ENCODE results near the gene WFIKKN1.

Gene WFIKKN1

DNA sequence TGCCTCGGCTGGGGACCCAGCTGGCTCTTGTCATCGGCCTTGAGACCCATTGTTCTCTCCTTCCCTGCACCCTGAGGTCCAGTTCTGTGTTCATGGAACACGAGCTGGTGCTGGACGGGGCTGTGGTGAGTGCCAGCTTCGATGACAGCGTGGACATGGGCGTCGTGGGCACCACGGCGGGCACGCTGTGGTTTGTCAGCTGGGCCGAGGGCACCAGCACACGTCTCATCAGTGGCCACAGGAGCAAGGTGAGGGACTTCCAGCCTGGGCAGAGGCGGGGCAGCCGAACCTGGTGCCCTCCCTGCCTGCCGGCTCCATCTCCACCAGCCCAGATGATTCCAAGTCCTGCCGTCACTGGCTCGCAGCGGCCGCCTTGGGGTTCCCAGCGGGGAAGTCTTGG is 31.8 kb downstream of the WFIKKN1 start:
- no peak for TF ChIP-seq CTCF (IDR thresholded peaks at IDR 0.05; ENCODE audit: insufficient read depth, low read depth, low read length, missing control alignments)
- no peak overlapping the region for H3K4me3 ChIP-seq (ENCODE audit: low read depth, low read length)
- no peak for DNase-seq (ENCODE audit: low read depth)

GRCh38 chr16:666572-666971 is 35.8 kb downstream of the WFIKKN1 start:
- DNase-seq (ENCODE audit: low read depth), result no peak
- TF ChIP-seq CTCF (IDR thresholded peaks at IDR 0.05; ENCODE audit: insufficient read depth, low read depth, low read length, missing control alignments), result no peak

GRCh38 chr16:667113-667779 is 36.5 kb downstream of the WFIKKN1 start:
- no peak for TF ChIP-seq CTCF (IDR thresholded peaks at IDR 0.05; ENCODE audit: insufficient read depth, low read depth, low read length, missing control alignments)

More at GRCh38 chr16:666572-666971, 35.8 kb downstream of the WFIKKN1 start:
- no peak overlapping the region for H3K4me3 ChIP-seq (ENCODE audit: low read depth, low read length)

GRCh38 chr16:667780-668518 is 37.2 kb downstream of the WFIKKN1 start, which contains the start of gene RHOT2:
TSS of gene RHOT2 (plus strand) at chr16:668132. CDS start at chr16:668200, 68 bp downstream.
- peak within 1 kb of the TSS; percentile 71 for H3K4me3 ChIP-seq (ENCODE audit: low read depth, low read length)
- peak; percentile 89 for TF ChIP-seq CTCF (IDR thresholded peaks at IDR 0.05; ENCODE audit: insufficient read depth, low read depth, low read length, missing control alignments)
- peak; percentile 97 for DNase-seq (ENCODE audit: low read depth)

More at GRCh38 chr16:667113-667779, 36.5 kb downstream of the WFIKKN1 start:
- peak overlapping the region; percentile 20 for H3K4me3 ChIP-seq (ENCODE audit: low read depth, low read length)
- no peak for DNase-seq (ENCODE audit: low read depth)

- no peak for TF ChIP-seq CTCF (IDR thresholded peaks at IDR 0.05; ENCODE audit: insufficient read depth, low read depth, low read length, missing control alignments)
- H3K4me3 ChIP-seq (ENCODE audit: low read depth, low read length), result peak overlapping the region; percentile 71
- no peak for DNase-seq (ENCODE audit: low read depth)
Observed at GRCh38 chr16:668519-669171, 37.9 kb downstream of the WFIKKN1 start.

GRCh38 chr16:669666-670065 is 38.9 kb downstream of the WFIKKN1 start:
- no peak for DNase-seq (ENCODE audit: low read depth)
- H3K4me3 ChIP-seq (ENCODE audit: low read depth, low read length), result no peak overlapping the region
- TF ChIP-seq CTCF (IDR thresholded peaks at IDR 0.05; ENCODE audit: insufficient read depth, low read depth, low read length, missing control alignments), result no peak

Data from GM12865 (cell line).